CD1c-positive myeloid dendritic cell (primary cell): Measurements from ENCODE around the gene CEL.
"Not testable (repeated sequence)": the region's sequence is repeated elsewhere in the genome, so short reads cannot be mapped to it uniquely, and the experiment has no call there.

ENCODE experiments used
- DNase-seq: peaks from one replicate; pipeline ENCODE4 v3.0.0-alpha.2; 2016; ENCODE audit errors: extremely low spot score

CEL gene

DNA sequence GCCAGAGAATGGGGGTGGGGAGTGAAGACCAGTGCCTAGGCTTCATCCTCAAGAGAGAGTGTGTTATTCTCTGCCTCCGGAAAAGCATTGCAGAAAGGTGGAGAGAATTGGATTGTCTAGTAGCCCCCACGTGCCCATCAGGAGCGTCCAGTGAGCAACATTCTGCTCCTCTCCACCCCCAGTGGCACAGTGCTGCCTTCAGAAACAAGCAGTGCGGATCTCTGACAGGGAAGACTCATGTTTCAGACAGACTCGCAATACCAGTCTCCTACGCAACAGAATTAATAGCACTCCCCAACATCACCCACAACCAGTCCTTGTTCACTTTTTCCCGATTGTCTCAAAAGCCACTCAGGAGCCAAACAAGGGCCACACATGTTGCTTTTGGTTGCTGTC lies 14.9 kb upstream of the CEL start:
- no peak for DNase-seq

DNA sequence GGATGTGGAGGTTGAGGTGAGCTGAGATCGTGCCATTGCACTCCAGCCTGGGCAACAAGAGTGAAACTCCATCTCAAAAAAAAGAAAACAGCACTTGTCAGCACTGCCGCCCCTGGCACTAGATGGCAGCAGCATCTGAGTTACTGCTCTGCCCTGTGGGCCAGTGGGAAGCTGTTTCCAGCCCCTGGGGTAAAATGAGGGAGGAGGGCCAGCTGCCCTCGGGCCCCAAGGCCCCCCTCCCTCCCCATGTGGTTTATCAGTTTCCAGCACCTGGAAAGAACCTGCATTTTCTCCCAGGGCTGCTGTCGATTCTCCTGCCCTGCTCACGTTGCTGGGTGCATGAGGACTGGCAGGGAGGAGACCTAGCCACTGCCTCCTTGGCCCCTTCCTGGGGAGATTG lies 13.2 kb upstream of the CEL start:
- peak; percentile 33 for DNase-seq

- no peak for DNase-seq
Measured at GRCh38 chr9:133049043-133049442, 12.7 kb upstream of the CEL start.

DNA sequence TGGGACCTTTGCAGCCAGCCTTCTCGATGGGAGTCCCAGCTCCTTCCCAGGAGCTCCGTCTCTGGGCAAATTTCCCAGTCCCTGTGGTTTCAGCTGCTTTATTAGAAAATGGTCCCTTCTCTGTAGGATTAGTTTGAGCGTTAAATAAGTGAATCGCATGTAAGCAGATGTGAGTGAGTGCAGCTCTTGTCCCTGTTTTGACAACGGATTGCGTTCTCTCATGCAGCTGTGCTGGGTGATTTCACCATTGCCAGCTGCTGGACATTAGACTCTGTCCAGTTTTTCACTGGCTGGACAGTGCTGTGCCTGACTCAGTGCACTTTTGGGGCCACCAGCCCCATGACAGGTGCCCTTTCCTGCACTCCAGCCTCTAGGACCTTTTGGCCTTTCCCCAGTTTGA lies 11.6 kb upstream of the CEL start:
- no peak for DNase-seq

- no peak for DNase-seq
Measured at GRCh38 chr9:133050781-133051180, 11.0 kb upstream of the CEL start.

DNA sequence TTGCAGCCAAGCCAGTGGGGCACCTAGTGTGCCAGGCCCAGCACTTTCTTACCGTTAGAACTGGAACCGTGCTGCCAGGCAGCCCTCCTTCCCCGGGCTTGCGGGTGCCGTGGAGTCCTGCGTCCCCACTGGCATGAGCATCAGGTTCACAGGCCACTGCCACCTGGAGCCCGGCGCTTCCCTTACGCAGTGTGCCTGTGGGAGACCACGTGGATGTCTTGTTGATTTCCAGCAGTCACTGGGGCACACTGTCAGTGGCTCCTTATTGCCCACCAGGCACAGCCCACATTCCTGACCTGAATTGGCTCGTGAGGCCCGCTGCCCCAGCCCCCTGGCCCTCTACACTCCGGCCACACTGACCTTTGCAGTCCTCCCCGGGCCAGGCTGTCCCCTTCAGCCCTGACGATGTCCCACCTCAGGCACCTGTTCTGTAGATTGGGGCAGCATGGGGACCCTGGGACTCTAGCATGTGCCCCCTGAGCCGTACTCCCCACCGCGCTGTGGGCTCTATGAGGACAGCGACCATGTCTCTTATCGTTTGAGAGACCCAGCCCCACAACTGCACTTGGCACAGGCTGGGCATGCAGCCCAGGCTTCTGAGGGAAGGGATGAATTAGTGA lies 10.4 kb upstream of the CEL start:
- DNase-seq, result no peak

- no peak for DNase-seq
Measured at GRCh38 chr9:133051966-133052539, 9.7 kb upstream of the CEL start.

- DNase-seq, result no peak
Measured at GRCh38 chr9:133054194-133054890, 7.4 kb upstream of the CEL start.

- no peak for DNase-seq
Measured at GRCh38 chr9:133054966-133055365, 6.8 kb upstream of the CEL start.

DNA sequence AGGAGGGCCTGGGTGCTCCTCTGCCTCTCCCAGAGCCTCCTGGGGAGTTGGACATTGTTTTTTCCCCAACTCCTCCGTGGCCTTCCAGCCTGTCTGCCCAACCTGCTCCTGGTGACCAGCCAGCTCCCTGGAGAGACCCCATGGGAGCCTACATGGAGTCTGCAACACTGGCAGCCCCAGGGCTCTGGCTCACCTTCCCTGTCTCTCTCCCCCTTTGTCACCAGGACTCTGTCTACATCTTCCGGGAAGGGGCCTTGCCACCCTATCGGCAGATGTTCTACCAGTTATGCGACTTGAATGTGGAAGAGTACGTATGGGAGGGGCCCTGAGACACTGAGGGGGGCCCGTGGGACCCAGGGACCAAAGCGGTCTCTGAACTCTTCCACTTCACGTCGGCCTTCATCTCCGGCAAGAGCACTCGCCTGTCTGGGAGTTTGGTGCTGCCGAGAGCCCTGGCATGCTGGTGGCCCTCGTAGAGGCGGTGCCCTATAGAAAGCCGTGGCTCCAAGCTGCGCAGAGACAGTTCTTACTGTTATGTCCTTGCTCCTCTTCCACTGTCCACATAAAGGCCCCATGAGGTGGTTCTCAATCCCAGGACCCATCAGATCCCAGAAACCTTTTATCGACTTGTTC lies 5.9 kb upstream of the CEL start:
- DNase-seq, result no peak

DNA sequence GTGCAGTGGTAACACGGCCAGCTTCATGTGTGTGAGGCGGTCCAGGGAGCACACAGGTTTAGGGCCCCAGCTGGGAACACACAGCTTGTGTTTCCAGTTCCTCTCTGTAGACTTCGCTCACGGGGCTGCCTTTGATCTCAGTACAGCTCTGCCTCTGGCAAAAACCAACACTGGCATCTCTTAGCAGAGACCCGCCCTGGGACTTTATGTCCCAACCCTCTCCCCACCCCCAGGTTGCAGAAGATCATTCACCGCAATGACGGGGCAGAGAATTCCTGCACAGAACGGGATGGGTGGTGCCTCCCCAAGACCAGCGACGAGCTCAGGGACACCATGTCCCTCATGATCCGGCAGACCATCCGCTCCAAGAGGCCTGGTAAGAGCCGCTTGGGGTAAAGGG lies 5.2 kb upstream of the CEL start:
- no peak for DNase-seq

- no peak for DNase-seq
Measured at GRCh38 chr9:133057006-133057405, 4.8 kb upstream of the CEL start.

DNA sequence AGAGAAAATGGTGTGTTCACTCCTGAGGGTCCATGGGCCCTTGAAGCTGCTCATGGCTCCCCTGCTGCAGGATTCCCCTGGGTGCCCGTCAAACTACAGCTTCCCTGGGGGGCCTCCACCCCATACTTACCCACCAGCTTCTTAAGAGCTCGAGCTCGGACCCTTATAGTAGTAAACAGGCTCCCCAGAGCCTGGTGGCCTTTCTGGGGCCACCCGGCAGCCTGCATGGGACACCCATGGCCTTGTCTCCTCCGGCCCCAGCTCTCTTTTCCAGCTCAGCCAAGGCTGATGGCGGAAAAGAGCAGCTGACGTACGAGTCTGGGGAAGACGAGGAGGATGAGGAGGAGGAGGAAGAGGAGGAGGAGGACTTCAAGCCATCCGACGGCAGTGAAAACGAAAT lies 4.2 kb upstream of the CEL start:
- no peak for DNase-seq

DNA sequence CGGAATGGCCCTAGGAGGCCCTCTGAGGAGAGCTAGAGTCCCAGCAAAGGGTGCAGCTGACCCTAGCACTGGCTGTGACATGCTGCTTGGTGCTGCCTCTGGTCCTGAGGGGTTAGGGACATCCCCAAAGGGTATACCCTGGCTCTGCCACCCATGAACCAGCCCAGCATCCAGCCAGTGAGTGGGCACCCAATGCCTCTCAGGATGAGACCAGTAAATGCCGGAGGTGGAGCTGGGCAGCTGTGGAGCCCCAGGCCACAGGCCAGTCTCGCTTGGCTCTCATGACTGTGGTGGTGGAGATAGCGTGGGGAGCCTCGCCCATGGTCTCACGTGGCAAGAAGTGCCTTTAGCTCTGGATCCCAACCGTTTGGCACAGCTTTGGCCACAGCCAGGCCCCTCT lies 3.7 kb upstream of the CEL start:
- DNase-seq, result no peak

GRCh38 chr9:133058550-133059320 lies 3.0 kb upstream of the CEL start:
- no peak for DNase-seq

DNA sequence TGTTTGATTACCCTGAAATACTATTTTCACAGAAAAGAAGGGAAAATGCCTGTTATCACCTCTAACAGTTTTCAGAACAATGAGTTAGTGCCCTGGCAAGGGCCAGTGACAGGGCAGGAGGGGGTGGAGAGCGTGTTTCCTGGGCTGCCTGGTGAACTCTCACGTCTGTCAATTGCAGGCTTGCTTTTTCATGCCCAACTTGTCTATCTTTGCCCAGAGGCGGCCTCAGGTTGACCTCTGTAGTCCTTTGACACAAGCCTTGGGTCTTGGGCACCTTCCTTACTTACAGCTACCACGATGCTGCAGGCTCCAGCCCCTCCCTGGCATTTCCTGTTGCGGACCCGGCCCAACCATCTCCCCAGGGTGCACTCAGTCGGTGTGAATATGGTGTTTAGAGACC lies 2.2 kb upstream of the CEL start:
- DNase-seq, result no peak

DNA sequence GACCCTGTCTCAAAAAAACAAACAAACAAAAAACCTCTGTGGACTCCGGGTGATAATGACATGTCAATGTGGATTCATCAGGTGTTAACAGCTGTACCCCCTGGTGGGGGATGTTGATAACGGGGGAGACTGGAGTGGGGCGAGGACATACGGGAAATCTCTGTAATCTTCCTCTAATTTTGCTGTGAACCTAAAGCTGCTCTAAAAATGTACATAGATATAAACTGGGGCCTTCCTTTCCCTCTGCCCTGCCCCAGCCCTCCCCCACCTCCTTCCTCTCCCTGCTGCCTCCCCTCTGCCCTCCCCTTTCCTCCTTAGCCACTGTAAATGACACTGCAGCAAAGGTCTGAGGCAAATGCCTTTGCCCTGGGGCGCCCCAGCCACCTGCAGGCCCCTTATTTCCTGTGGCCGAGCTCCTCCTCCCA lies 1.4 kb upstream of the CEL start:
- no peak for DNase-seq

- DNase-seq, result not testable (repeated sequence)
Measured at GRCh38 chr9:133061019-133061763, 590 bp upstream of the CEL start.

DNA sequence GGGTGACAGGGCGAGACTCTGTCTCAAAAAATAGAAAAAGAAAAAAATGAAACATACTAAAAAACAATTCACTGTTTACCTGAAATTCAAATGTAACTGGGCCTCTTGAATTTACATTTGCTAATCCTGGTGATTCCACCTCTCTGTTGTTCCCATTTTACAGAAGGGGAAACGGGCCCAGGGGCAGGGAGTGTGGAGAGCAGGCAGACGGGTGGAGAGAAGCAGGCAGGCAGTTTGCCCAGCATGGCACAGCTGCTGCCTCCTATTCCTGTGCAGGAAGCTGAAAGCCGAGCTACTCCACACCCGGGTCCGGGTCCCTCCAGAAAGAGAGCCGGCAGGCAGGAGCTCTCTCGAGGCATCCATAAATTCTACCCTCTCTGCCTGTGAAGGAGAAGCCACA lies 788 bp downstream of the CEL start:
- not testable (repeated sequence) for DNase-seq

DNA sequence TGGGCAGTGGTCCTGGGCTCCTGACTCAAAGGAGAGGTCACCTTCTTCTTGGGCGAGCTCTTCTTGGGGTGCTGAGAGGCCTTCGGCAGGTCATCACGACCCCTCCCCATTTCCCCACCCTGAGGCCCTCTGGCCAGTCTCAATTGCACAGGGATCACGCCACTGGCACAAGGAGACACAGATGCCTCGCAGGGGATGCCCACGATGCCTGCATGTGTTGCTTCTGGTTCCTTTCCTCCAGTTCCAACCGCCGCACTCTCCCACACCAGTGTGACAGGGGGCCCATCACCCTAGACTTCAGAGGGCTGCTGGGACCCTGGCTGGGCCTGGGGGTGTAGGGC lies 1.3 kb downstream of the CEL start:
- no peak for DNase-seq

- DNase-seq, result no peak
Measured at GRCh38 chr9:133063500-133064231, 1.9 kb downstream of the CEL start.
